GM21447 (cell line): ENCODE results near the gene LTB4R.
"Not testable (repeated sequence)": the region's sequence is repeated elsewhere in the genome, so short reads cannot be mapped to it uniquely, and the experiment has no call there.

Source experiments
- ATAC-seq: cut with Tn5 transposase; IDR thresholded peaks from one replicate; pipeline ENCODE4 v1.9.1; 2021; ENCODE audit not compliant: unreplicated experiment

The LTB4R gene

GRCh38 chr14:24317141-24317928, 6.0 kb downstream of the LTB4R start:
- ATAC-seq, result no peak

GRCh38 chr14:24321212-24321975, 10.1 kb downstream of the LTB4R start:
- no peak for ATAC-seq

- ATAC-seq, result no peak
Measured at GRCh38 chr14:24322672-24323071, 11.4 kb downstream of the LTB4R start.

GRCh38 chr14:24323341-24323740, 12.0 kb downstream of the LTB4R start:
- no peak for ATAC-seq

- ATAC-seq, result no peak
Measured at GRCh38 chr14:24324024-24324423, 12.7 kb downstream of the LTB4R start.

GRCh38 chr14:24325041-24325530, 13.8 kb downstream of the LTB4R start:
- no peak for ATAC-seq

- no peak for ATAC-seq
Measured at GRCh38 chr14:24325963-24326362, 14.7 kb downstream of the LTB4R start.

- ATAC-seq, result no peak
Measured at GRCh38 chr14:24327303-24327702, 16.0 kb downstream of the LTB4R start.

- not testable (repeated sequence) for ATAC-seq
Measured at GRCh38 chr14:24327914-24328313, 16.6 kb downstream of the LTB4R start.

GRCh38 chr14:24329073-24329663, 17.9 kb downstream of the LTB4R start:
- no peak for ATAC-seq

GRCh38 chr14:24329736-24330135, 18.4 kb downstream of the LTB4R start:
- no peak for ATAC-seq

- no peak for ATAC-seq
Measured at GRCh38 chr14:24330973-24331674, 19.8 kb downstream of the LTB4R start.

GRCh38 chr14:24331731-24332267, 20.5 kb downstream of the LTB4R start:
- no peak for ATAC-seq

- ATAC-seq, result peak; percentile 85
Measured at GRCh38 chr14:24332268-24332993, 21.1 kb downstream of the LTB4R start.

GRCh38 chr14:24334431-24335291, 23.4 kb downstream of the LTB4R start, which contains the start of gene ADCY4:
TSS of gene ADCY4 (minus strand) at chr14:24335071. CDS start at chr14:24334652, 419 bp downstream.
- ATAC-seq, result no peak

- ATAC-seq, result no peak
Measured at GRCh38 chr14:24335461-24336171, 24.3 kb downstream of the LTB4R start.

GRCh38 chr14:24337144-24337823, 26.0 kb downstream of the LTB4R start:
- ATAC-seq, result no peak

- no peak for ATAC-seq
Measured at GRCh38 chr14:24337824-24338175, 26.5 kb downstream of the LTB4R start.
